Measurements from ENCODE around the gene ADGRV1.

DNA sequence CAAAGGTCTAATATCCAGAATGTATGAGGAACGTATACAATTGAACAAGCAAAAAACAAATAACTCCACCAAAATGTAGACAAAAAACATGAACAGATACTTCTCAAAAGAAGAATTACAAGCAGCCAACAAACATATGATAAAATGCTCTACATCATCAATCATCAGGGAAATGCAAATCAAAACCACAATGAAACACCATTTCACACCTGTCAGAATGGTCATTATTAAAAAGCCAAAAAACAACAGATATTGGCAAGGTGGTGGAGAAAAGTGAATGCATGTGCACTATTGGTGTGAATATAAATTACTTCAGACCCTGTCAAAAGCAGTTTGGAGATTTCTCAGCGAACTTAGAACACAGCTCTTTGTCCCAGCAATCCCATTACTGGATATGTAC is 510.8 kb downstream of the ADGRV1 start:
- TF ChIP-seq, protein P1, sequence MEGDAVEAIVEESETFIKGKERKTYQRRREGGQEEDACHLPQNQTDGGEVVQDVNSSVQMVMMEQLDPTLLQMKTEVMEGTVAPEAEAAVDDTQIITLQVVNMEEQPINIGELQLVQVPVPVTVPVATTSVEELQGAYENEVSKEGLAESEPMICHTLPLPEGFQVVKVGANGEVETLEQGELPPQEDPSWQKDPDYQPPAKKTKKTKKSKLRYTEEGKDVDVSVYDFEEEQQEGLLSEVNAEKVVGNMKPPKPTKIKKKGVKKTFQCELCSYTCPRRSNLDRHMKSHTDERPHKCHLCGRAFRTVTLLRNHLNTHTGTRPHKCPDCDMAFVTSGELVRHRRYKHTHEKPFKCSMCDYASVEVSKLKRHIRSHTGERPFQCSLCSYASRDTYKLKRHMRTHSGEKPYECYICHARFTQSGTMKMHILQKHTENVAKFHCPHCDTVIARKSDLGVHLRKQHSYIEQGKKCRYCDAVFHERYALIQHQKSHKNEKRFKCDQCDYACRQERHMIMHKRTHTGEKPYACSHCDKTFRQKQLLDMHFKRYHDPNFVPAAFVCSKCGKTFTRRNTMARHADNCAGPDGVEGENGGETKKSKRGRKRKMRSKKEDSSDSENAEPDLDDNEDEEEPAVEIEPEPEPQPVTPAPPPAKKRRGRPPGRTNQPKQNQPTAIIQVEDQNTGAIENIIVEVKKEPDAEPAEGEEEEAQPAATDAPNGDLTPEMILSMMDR (IDR thresholded peaks at IDR 0.05) = no peak
- no peak for TF ChIP-seq POLR2A (IDR thresholded peaks at IDR 0.05)
- TF ChIP-seq POLR2AphosphoS5 (IDR thresholded peaks at IDR 0.05) = no peak
- no peak for TF ChIP-seq EP300 (IDR thresholded peaks at IDR 0.05)

All from stomach (tissue), 4 donors.